ENCODE measurements around the gene GFER. TPM values are rescaled to one million over a fixed set of nuclear protein-coding genes. Genes with fewer than 3 reads are reported as not detected.
"Not testable (repeated sequence)": the region's sequence is repeated elsewhere in the genome, so short reads cannot be mapped to it uniquely, and the experiment has no call there.

The GFER gene
- total RNA-seq (10 to 100 TPM; 14.0 to 28.2 (median 18.1) TPM), polyA plus RNA-seq (10 to 100 TPM; 19.6 to 30.8 TPM), total RNA-seq (8.7 reads per million, percentile 33 among the genes with 10 or more reads in this experiment)

GRCh38 chr16:1983544-1984346 is at the start of gene GFER:
Gene GFER (plus strand): TSS chr16:1984193. CDS start chr16:1984219, 26 bp downstream.
- intact Hi-C loops (cut with micrococcal nuclease): loop anchor here (1.0 kb wide), 2 partner anchors 9 to 24 kb away; partner anchors contain the start of gene NDUFB10 (in 1 of the 2)
- peaks cover 0 to 8% (median 4%) of the 10 kb centered on the region in 5 donors for H3K36me3 Mint-ChIP-seq
- H3K4me3 Mint-ChIP-seq: peak within 1 kb of the TSS; percentile 66 to 90 (median 84)
- Histone ChIP-seq H3K27me3 (ENCODE audit: control insufficient read depth in 2 of 2, insufficient read depth in 2 of 2, low read length in 2 of 2) (peaks cover 0 to 3% of the 10 kb centered on the region in 2 donors), H3K27ac (ENCODE audit: low read depth, low read length) (peak within 1 kb of the TSS; percentile 69), H3K36me3 (ENCODE audit: control insufficient read depth in 2 of 3, insufficient read depth in 3 of 3, low read length in 3 of 3) (peaks cover 0 to 16% (median 0%) of the 10 kb centered on the region in 3 experiments), H3K4me3 (ENCODE audit: low read length) (peak within 1 kb of the TSS; percentile 71), H3K9me3 (ENCODE audit: control insufficient read depth in 2 of 3, low read length in 3 of 3) (no peaks in the 10 kb centered on the region), H3K4me1 (ENCODE audit: control insufficient read depth in 2 of 2, insufficient read depth in 2 of 2, low read length in 2 of 2) (peaks cover 0 to 13% of the 10 kb centered on the region in 2 donors)
- CTCF ChIA-PET: interaction anchor here (2.3 kb wide), 1 partner anchor 20 kb away, joined by 6 read pairs; no protein-coding TSS in a partner anchor
- POLR2A ChIA-PET: interaction anchor here (0.9 to 11.4 kb wide), 9 partner anchors 8 to 221 kb away, joined by 3 to 61 read pairs (median 8); partner anchors contain the start of genes MLST8, RPS2, TBL3 and TRAF7
- peak in 7 of 9 donors; percentile 24 to 88 (median 48) for DNase-seq
- peaks cover 2 to 27% (median 17%) of the 10 kb centered on the region in 7 donors for H3K4me1 Mint-ChIP-seq
- peak; percentile 89 for ATAC-seq
- no peaks in the 10 kb centered on the region for H3K9me3 Mint-ChIP-seq
- peaks cover 11 to 37% (median 14%) of the 10 kb centered on the region in 5 donors for H3K27me3 Mint-ChIP-seq
- peak within 1 kb of the TSS; percentile 4 to 89 (median 71) for H3K27ac Mint-ChIP-seq

GRCh38 chr16:1936945-1937479 is 47.0 kb upstream of the GFER start:
- no peaks in the 10 kb centered on the region for H3K27me3 Mint-ChIP-seq
- no peaks in the 10 kb centered on the region for H3K9me3 Mint-ChIP-seq
- H3K27ac Mint-ChIP-seq: no peak overlapping the region
- DNase-seq (no peak), ATAC-seq (no peak)
- H3K4me1 Mint-ChIP-seq: peaks cover 0 to 11% (median 7%) of the 10 kb centered on the region in 7 donors
- no peak overlapping the region for H3K27ac ChIP-seq (ENCODE audit: low read depth, low read length)
- H3K4me3 ChIP-seq (ENCODE audit: low read length): no peak overlapping the region
- no peaks in the 10 kb centered on the region for H3K9me3 ChIP-seq (ENCODE audit: control insufficient read depth in 2 of 3, low read length in 3 of 3)
- peaks cover under 1 to 3% of the 10 kb centered on the region in 2 donors for H3K4me1 ChIP-seq (ENCODE audit: control insufficient read depth in 2 of 2, insufficient read depth in 2 of 2, low read length in 2 of 2)
- H3K36me3 Mint-ChIP-seq: peaks cover 0 to 5% (median 0%) of the 10 kb centered on the region in 5 donors
- intact Hi-C loops (cut with micrococcal nuclease): no loop called here
- CTCF ChIA-PET: interaction anchor here (0.8 kb wide), 1 partner anchor 8 kb away, joined by 4 read pairs; no protein-coding TSS in a partner anchor
- H3K27me3 ChIP-seq (ENCODE audit: control insufficient read depth in 2 of 2, insufficient read depth in 2 of 2, low read length in 2 of 2): no peaks in the 10 kb centered on the region
- POLR2A ChIA-PET: no interaction called here
- no peak overlapping the region for H3K4me3 Mint-ChIP-seq
- H3K36me3 ChIP-seq (ENCODE audit: control insufficient read depth in 2 of 3, insufficient read depth in 3 of 3, low read length in 3 of 3): peaks cover 0 to 28% (median 4%) of the 10 kb centered on the region in 3 experiments

- ATAC-seq: peak; percentile 2
- Mint-ChIP-seq H3K9me3 (no peaks in the 10 kb centered on the region), H3K4me1 (peaks cover 0 to 11% (median 9%) of the 10 kb centered on the region in 7 donors), H3K36me3 (peaks cover 0 to 5% (median 0%) of the 10 kb centered on the region in 5 donors), H3K27me3 (no peaks in the 10 kb centered on the region), H3K27ac (no peak overlapping the region), H3K4me3 (no peak overlapping the region)
- no peak overlapping the region for H3K4me3 ChIP-seq (ENCODE audit: low read length)
- H3K27me3 ChIP-seq (ENCODE audit: control insufficient read depth in 2 of 2, insufficient read depth in 2 of 2, low read length in 2 of 2): no peaks in the 10 kb centered on the region
- intact Hi-C loops (cut with micrococcal nuclease): no loop called here
- H3K27ac ChIP-seq (ENCODE audit: low read depth, low read length): no peak overlapping the region
- peaks cover 0 to 28% (median 4%) of the 10 kb centered on the region in 3 experiments for H3K36me3 ChIP-seq (ENCODE audit: control insufficient read depth in 2 of 3, insufficient read depth in 3 of 3, low read length in 3 of 3)
- ChIA-PET CTCF (no interaction called here), POLR2A (no interaction called here)
- no peak for DNase-seq
- H3K9me3 ChIP-seq (ENCODE audit: control insufficient read depth in 2 of 3, low read length in 3 of 3): no peaks in the 10 kb centered on the region
- H3K4me1 ChIP-seq (ENCODE audit: control insufficient read depth in 2 of 2, insufficient read depth in 2 of 2, low read length in 2 of 2): peaks cover 6 to 7% of the 10 kb centered on the region in 2 donors
Measured at GRCh38 chr16:1938316-1938715, 45.7 kb upstream of the GFER start.

GRCh38 chr16:1938910-1939309 is 45.1 kb upstream of the GFER start:
- POLR2A ChIA-PET: interaction anchor here (1.2 kb wide), 1 partner anchor 26 kb away, joined by 4 read pairs; the partner anchor contains the start of gene RPS2
- peaks cover 6 to 7% of the 10 kb centered on the region in 2 donors for H3K4me1 ChIP-seq (ENCODE audit: control insufficient read depth in 2 of 2, insufficient read depth in 2 of 2, low read length in 2 of 2)
- CTCF ChIA-PET: no interaction called here

GRCh38 chr16:1939833-1940232 is 44.2 kb upstream of the GFER start:
- not testable (repeated sequence) for ATAC-seq
- POLR2A ChIA-PET: interaction anchor here (1.2 to 5.0 kb wide), 3 partner anchors 25 to 157 kb away, joined by 4 to 52 read pairs (median 6); partner anchors contain the start of genes NUBP2, RPS2 and SPSB3

More at GRCh38 chr16:1938910-1939309, 45.1 kb upstream of the GFER start:
- ATAC-seq (no peak), DNase-seq (no peak)
- Mint-ChIP-seq H3K27ac (no peak overlapping the region), H3K4me1 (peaks cover 4 to 16% (median 11%) of the 10 kb centered on the region in 7 donors), H3K4me3 (peak overlapping the region in 1 of 10 donors; percentile 61), H3K27me3 (no peaks in the 10 kb centered on the region), H3K9me3 (no peaks in the 10 kb centered on the region), H3K36me3 (peaks cover 0 to 5% (median 0%) of the 10 kb centered on the region in 5 donors)
- no peak overlapping the region for H3K4me3 ChIP-seq (ENCODE audit: low read length)
- H3K9me3 ChIP-seq (ENCODE audit: control insufficient read depth in 2 of 3, low read length in 3 of 3): no peaks in the 10 kb centered on the region
- H3K36me3 ChIP-seq (ENCODE audit: control insufficient read depth in 2 of 3, insufficient read depth in 3 of 3, low read length in 3 of 3): peaks cover 0 to 28% (median 4%) of the 10 kb centered on the region in 3 experiments
- H3K27ac ChIP-seq (ENCODE audit: low read depth, low read length): no peak overlapping the region
- intact Hi-C loops (cut with micrococcal nuclease): no loop called here
- no peaks in the 10 kb centered on the region for H3K27me3 ChIP-seq (ENCODE audit: control insufficient read depth in 2 of 2, insufficient read depth in 2 of 2, low read length in 2 of 2)

More at GRCh38 chr16:1939833-1940232, 44.2 kb upstream of the GFER start:
- CTCF ChIA-PET: interaction anchor here (0.6 kb wide), 2 partner anchors 12 to 75 kb away, joined by 3 read pairs; no protein-coding TSS in a partner anchor
- H3K27me3 Mint-ChIP-seq; H3K27ac ChIP-seq (ENCODE audit: low read depth, low read length); H3K4me3 Mint-ChIP-seq; H3K27ac Mint-ChIP-seq; H3K36me3 Mint-ChIP-seq; H3K27me3 ChIP-seq (ENCODE audit: control insufficient read depth in 2 of 2, insufficient read depth in 2 of 2, low read length in 2 of 2); DNase-seq; H3K4me3 ChIP-seq (ENCODE audit: low read length); H3K4me1 ChIP-seq (ENCODE audit: control insufficient read depth in 2 of 2, insufficient read depth in 2 of 2, low read length in 2 of 2); H3K9me3 ChIP-seq (ENCODE audit: control insufficient read depth in 2 of 3, low read length in 3 of 3); H3K9me3 Mint-ChIP-seq: not testable (repeated sequence)
- H3K36me3 ChIP-seq (ENCODE audit: control insufficient read depth in 2 of 3, insufficient read depth in 3 of 3, low read length in 3 of 3): peaks cover 0 to 28% (median 4%) of the 10 kb centered on the region in 3 experiments
- H3K4me1 Mint-ChIP-seq: peaks cover 4 to 23% (median 11%) of the 10 kb centered on the region in 7 donors
- intact Hi-C loops (cut with micrococcal nuclease): loop anchor here in 1 of 2 donors (5.0 to 10.0 kb wide), 5 partner anchors 235 to 633 kb away; partner anchors contain the start of genes CRAMP1, IFT140, MAPK8IP3 and TELO2
